ENCODE data around the gene FARP1.

Gene FARP1

DNA sequence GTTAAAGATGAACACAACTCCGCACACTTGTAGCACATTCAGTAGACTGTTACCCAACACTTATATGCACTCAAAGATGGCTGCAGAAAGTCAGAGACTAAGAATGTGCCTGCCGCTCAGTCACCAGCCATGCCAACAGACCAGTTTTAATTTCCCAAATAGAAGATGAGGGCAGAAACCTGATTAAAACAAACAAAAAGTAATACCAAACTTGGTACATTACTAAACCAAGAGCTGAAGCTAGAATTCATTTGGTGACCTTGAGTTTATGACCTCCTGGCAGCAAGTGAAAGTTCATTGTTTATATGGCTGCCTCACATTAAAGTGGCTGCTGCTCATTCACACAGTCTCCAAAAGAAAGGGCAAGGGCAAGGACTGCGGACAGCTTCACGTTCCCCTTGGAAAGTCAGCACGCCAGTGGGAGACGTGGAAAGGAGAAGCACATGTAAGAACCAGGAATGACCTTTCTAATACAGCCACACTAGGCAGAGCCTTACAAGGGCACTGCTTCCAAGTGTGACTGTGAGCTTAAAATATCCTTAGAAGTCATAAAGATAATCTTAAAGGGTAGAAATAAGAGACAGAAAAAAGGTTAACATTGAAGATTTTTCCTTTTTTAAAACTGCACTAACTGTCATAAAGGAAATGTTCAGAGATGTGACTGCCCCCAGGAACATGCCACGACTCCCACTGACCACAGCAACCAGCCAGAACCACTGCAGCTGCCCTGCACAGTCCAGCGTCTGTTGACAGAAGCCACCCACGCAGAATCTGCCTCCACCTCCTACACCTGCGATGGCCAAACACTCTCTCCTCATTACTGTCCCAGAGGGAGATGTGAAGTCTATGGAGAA is 360.5 kb downstream of the FARP1 start:
- H3K4me3 ChIP-seq (replicated peaks in 1 of 2; ENCODE audit: low read depth in 2 of 2, low read length in 2 of 2) = no peak overlapping the region
- TF ChIP-seq CTCF (IDR thresholded peaks at IDR 0.05; ENCODE audit: low read depth, low read length) = no peak
- DNase-seq (ENCODE audit: low read depth in 2 of 2) = peak in 1 of 2 donors; percentile 28

DNA sequence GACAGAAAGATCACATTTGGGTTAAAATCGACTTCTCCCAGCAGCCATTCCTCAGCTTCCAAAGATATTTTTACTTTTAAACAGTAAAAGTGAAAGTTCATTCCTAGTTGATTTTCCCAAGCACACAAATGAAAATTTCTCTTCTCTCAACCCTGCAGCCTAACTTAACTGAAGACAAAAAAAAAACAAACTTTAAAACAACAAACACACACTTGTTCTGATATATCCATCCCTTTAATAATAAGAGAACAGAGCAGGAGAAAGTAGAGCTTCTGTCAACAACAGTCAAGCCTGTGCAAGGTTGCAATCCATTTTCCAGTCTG is 361.1 kb downstream of the FARP1 start:
- H3K4me3 ChIP-seq (replicated peaks in 1 of 2; ENCODE audit: low read depth in 2 of 2, low read length in 2 of 2) = no peak overlapping the region
- no peak for DNase-seq (ENCODE audit: low read depth in 2 of 2)
- TF ChIP-seq CTCF (IDR thresholded peaks at IDR 0.05; ENCODE audit: low read depth, low read length) = no peak

- H3K4me3 ChIP-seq (replicated peaks in 1 of 2; ENCODE audit: low read depth in 2 of 2, low read length in 2 of 2) = no peak overlapping the region
- no peak for TF ChIP-seq CTCF (IDR thresholded peaks at IDR 0.05; ENCODE audit: low read depth, low read length)
- no peak for DNase-seq (ENCODE audit: low read depth in 2 of 2)
Observed at GRCh38 chr13:98504371-98504963, 361.6 kb downstream of the FARP1 start.
